ENCODE measurements around the gene PANX3. TPM values are rescaled to one million over a fixed set of nuclear protein-coding genes. Genes with fewer than 3 reads are reported as not detected.

PANX3 gene
- polyA plus RNA-seq, 1 of the 3 experiments (the other 2 are of a cell fraction): not detected

DNA sequence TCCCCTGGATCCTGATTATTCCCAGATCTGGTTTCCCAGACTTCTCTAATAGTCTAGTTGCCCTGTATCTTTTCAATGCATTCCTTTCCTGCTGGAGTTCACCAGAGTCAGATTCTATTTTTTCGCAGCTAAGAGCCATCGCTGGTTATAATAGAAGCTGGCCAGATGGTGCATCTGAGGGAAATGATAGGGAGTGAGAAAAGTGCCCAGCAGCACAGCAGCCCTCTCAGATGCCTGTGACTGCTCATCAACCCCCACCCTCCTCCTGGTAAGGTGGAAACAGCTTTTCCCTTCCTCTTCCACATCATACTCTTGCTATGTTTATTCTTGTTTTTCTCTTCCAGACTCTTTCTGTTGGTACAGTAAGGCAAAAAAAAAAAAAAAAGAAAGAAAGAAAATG, 28.7 kb upstream of the PANX3 start (continued):
- TF ChIP-seq, protein P1, sequence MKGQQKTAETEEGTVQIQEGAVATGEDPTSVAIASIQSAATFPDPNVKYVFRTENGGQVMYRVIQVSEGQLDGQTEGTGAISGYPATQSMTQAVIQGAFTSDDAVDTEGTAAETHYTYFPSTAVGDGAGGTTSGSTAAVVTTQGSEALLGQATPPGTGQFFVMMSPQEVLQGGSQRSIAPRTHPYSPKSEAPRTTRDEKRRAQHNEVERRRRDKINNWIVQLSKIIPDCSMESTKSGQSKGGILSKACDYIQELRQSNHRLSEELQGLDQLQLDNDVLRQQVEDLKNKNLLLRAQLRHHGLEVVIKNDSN (IDR thresholded peaks at IDR 0.05; ENCODE audit: borderline replicate concordance, low read depth): no peak
- TF ChIP-seq GABPA (IDR thresholded peaks at IDR 0.05; ENCODE audit: low read depth) (no peak), EP300 (IDR thresholded peaks at IDR 0.05; ENCODE audit: borderline replicate concordance in 1 of 2, low read depth in 1 of 2, low read length in 1 of 2) (no peak), FOXJ3 (CRISPR knock-in tag; IDR thresholded peaks at IDR 0.05) (no peak), EZH2phosphoT487 (IDR thresholded peaks at IDR 0.05; ENCODE audit: borderline replicate concordance, low read depth) (no peak), FOXM1 (IDR thresholded peaks at IDR 0.05; ENCODE audit: low read depth) (no peak)
- TF ChIP-seq, protein P2, sequence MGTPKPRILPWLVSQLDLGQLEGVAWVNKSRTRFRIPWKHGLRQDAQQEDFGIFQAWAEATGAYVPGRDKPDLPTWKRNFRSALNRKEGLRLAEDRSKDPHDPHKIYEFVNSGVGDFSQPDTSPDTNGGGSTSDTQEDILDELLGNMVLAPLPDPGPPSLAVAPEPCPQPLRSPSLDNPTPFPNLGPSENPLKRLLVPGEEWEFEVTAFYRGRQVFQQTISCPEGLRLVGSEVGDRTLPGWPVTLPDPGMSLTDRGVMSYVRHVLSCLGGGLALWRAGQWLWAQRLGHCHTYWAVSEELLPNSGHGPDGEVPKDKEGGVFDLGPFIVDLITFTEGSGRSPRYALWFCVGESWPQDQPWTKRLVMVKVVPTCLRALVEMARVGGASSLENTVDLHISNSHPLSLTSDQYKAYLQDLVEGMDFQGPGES (IDR thresholded peaks at IDR 0.05; ENCODE audit: low read depth, low read length): no peak

DNA sequence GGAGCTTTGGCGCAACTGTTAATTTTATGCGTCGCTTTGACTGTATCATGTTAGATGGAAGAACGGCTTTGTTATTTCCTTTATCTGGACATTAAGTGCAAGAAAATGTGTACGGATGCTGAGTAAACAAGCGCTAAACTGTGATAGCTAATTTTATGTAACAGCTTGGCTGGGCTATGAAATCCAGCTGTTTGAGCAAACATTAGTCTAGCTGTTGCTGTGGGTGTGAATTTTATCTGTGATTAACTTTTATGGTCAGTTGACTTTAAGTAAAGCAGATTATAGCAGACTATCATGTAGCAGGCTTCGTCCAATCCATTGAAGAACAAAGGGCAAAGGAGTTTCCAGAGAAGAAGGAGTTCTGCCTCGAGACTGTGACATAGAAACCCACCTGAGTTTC, 27.4 kb upstream of the PANX3 start:
- H3K9me3 ChIP-seq: no peaks in the 10 kb centered on the region
- H3K4me1 ChIP-seq (ENCODE audit: control insufficient read depth in 1 of 2, insufficient read depth in 2 of 2, low read depth in 1 of 2, low read length in 1 of 2): no peaks in the 10 kb centered on the region
- H3K9ac ChIP-seq: no peak overlapping the region
- peaks cover 46% of the 10 kb centered on the region; the same call in 1 of the 2 replicates for H3K27me3 ChIP-seq (ENCODE audit: insufficient read depth)
- no peaks in the 10 kb centered on the region for H3F3A ChIP-seq (replicated peaks; ENCODE audit: insufficient read depth)
- H3K27ac ChIP-seq (ENCODE audit: low read depth in 2 of 2, low read length in 1 of 2): no peak overlapping the region
- no peaks in the 10 kb centered on the region for H3K79me2 ChIP-seq (ENCODE audit: insufficient read depth)
- H3K9me2 ChIP-seq: no peaks in the 10 kb centered on the region
- no peaks in the 10 kb centered on the region for H3K36me3 ChIP-seq (replicated peaks in 1 of 2; ENCODE audit: control insufficient read depth in 1 of 2, insufficient read depth in 2 of 2, low read length in 1 of 2)
- DNase-seq: no peak
- POLR2A ChIA-PET: no interaction called here
- H4K20me1 ChIP-seq (ENCODE audit: insufficient read depth): no peaks in the 10 kb centered on the region
- 37% methylated on average over 8 of the region's 8 CpGs for WGBS (ENCODE audit: low lambda C conversion rate)
- H3K4me2 ChIP-seq: no peak overlapping the region
- no peak overlapping the region for H3K4me3 ChIP-seq (ENCODE audit: low read depth in 2 of 2, low read length in 1 of 2)
- H2AFZ ChIP-seq (ENCODE audit: low read depth): no peak overlapping the region
- TF ChIP-seq, protein P3, sequence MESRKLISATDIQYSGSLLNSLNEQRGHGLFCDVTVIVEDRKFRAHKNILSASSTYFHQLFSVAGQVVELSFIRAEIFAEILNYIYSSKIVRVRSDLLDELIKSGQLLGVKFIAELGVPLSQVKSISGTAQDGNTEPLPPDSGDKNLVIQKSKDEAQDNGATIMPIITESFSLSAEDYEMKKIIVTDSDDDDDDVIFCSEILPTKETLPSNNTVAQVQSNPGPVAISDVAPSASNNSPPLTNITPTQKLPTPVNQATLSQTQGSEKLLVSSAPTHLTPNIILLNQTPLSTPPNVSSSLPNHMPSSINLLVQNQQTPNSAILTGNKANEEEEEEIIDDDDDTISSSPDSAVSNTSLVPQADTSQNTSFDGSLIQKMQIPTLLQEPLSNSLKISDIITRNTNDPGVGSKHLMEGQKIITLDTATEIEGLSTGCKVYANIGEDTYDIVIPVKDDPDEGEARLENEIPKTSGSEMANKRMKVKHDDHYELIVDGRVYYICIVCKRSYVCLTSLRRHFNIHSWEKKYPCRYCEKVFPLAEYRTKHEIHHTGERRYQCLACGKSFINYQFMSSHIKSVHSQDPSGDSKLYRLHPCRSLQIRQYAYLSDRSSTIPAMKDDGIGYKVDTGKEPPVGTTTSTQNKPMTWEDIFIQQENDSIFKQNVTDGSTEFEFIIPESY (IDR thresholded peaks at IDR 0.05; ENCODE audit: borderline replicate concordance, low read depth): no peak
- TF ChIP-seq, protein P1 (IDR thresholded peaks at IDR 0.05; ENCODE audit: borderline replicate concordance, low read depth): no peak
- no peak for TF ChIP-seq NFIC (IDR thresholded peaks at IDR 0.05; ENCODE audit: borderline replicate concordance)
- TF ChIP-seq MXI1 (IDR thresholded peaks at IDR 0.05; ENCODE audit: low read depth, low read length): no peak
- TF ChIP-seq FOSL2 (IDR thresholded peaks at IDR 0.05; ENCODE audit: borderline replicate concordance, low read depth): no peak
- TF ChIP-seq SIN3A (IDR thresholded peaks at IDR 0.05; ENCODE audit: borderline replicate concordance, low read depth, low read length): no peak
- no peak for TF ChIP-seq MEF2A (IDR thresholded peaks at IDR 0.05; ENCODE audit: borderline replicate concordance, low read depth)
- TF ChIP-seq, protein P4, sequence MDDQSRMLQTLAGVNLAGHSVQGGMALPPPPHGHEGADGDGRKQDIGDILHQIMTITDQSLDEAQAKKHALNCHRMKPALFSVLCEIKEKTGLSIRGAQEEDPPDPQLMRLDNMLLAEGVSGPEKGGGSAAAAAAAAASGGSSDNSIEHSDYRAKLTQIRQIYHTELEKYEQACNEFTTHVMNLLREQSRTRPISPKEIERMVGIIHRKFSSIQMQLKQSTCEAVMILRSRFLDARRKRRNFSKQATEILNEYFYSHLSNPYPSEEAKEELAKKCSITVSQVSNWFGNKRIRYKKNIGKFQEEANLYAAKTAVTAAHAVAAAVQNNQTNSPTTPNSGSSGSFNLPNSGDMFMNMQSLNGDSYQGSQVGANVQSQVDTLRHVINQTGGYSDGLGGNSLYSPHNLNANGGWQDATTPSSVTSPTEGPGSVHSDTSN (IDR thresholded peaks at IDR 0.05): no peak
- TF ChIP-seq SMC3 (IDR thresholded peaks at IDR 0.05; ENCODE audit: low read depth, low read length): no peak
- no peak for TF ChIP-seq JUND (IDR thresholded peaks at IDR 0.05)
- no peak for TF ChIP-seq RAD21 (IDR thresholded peaks at IDR 0.05; ENCODE audit: low read length)
- TF ChIP-seq FOXM1 (IDR thresholded peaks at IDR 0.05; ENCODE audit: low read depth): no peak
- CTCF ChIA-PET: interaction anchor here (1.1 to 2.6 kb wide), 2 partner anchors 182 to 514 kb away, joined by 5 to 19 read pairs; no protein-coding TSS in a partner anchor

All from SK-N-SH (cell line).